HG03575 (cell line): ENCODE data around the gene CLTB.

Source experiments
- ATAC-seq: cut with Tn5 transposase; IDR thresholded peaks from one replicate; pipeline ENCODE4 v1.9.1; 2021; ENCODE audit not compliant: unreplicated experiment, insufficient number of reproducible peaks, low FRiP score; ENCODE audit errors: extremely low read depth

The CLTB gene

DNA sequence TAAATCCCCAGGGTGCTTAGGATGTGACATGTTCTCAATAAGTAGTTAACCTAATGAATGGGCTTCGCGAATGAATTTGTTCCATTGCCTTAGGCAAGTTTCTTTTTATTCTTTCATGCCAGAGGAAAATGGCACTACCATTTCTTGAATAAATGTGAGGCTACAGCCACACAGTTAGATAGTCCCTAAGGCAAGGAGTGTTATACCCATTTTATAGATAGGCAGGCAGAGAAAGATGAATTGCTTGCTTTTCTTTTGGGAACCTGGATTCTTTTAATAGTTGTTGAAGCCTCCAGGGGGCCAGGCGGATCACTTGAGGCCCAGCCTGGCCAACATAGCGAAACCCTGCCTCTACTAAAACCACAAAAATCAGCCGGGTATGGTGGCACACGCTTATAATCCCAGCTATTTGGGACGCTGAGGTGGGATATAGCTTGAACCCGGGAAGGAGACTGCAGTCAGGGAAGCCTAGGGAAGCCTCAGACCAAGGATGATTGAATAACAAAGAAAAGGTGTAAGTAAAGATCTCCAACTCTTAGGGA, 28.9 kb downstream of the CLTB start:
- ATAC-seq, result no peak

DNA sequence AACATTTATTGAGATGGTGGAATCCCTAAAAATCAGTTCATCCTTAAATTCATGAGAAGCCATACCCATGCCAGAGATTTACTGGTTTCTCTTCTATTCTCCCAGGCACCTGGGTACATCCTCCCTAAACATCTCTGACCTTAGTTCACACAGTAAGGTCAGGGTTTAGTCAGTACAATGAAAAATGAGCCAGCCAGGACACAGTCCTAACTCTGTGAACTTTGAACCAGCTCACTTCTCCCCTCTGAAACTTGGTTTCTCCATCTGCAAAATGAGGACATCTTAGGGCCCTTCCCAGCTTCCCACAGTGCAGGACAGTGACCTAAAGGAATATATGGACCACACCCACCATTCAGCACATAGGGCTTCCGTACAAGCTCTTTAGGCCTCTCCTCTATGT, 29.8 kb downstream of the CLTB start:
- no peak for ATAC-seq

DNA sequence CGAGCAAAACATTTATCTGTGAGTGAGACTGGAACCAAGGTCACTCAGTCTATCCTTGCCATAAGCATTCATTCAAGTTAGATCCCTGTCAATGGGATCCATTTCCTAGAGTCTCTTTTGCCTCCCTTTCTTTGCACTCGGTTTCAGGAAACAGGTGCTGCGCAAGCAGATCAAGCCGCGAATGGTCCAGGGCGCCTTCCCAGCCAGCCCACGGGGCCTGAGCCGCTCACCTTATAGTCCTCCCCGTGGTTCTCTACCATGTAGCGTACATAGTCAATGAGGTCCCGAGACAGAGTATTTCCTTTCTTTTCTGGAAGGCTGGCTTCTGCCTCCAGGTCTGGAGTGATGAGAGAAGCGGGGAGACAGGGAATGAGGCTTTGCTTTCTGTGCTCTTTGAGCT, 31.3 kb downstream of the CLTB start:
- ATAC-seq, result no peak

DNA sequence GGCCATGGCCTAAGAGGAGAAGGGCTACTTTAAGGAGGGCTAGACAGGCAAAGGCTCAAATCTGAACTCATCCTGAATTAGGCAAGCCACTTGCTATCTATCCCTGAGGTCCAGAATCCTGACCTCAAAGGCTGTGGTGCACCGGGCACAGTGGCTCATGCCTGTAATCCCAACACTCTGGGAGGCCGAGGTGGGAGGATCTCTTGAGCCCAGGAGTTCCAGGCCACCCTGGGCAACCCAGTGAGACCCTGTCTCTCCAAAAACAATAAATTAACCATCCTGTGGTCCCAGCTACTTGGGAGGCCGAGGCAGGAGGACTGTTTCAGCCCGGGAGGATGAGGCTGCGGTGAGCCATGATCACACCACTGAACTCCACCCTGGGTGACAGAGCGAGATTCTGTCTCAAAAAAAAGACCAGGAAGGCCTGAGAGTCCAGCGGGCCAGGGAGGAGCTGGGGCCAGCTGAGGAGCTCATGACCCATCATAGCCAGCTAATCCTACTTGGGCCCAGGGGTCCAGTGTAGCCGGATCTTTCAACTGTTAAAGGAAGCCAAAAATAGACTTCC, 31.9 kb downstream of the CLTB start:
- no peak for ATAC-seq

DNA sequence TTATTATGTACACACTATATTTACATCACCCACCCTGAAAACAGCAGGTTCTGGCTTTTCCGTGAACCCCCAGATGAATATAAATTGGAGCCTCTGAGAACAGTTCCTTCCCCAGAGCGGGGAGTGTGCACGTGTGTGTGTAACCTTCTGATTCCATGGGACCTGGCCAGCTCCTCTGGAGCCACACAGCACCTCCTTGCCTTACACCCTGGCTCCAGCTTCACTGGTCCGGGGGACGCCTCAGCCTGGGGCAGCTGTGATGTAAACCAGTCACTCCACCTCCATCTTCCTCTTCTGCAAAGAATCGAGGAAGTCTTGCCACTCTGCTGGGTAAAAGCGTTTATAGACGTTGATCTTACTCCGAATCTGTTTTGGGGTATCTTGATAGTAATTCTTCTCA, 32.4 kb downstream of the CLTB start:
- no peak for ATAC-seq

DNA sequence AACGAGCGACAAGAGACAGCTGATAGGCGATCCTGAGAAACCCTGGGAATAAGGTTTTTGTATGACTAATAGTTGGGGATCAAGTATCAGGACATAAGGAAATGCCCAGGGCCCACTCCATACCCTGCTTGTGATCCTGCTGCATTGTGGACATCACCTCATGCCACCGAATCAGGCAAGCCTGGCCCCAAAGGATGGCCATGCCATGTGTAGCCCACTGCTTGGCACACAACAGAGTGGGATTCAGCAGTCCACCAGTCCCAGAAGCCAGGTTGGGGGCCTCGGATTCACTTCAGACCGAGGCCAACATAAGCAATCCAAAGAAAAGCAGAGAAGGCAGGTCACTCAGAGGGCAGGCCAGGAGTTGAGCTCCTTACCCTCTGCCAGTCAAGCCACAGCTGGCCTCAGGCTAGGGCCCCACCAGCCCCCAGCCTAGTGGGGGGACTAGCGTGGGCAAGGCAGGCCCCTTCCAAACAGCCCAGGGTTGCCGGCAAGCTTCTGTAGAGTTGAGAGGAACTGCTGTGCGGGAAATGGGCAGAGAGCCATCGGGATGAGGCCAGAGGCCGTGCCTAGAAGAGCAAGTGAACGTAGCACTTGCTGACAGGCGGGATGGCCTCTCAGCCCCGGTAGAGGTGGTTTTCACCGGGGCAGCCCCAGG, 33.0 kb downstream of the CLTB start:
- ATAC-seq, result no peak

DNA sequence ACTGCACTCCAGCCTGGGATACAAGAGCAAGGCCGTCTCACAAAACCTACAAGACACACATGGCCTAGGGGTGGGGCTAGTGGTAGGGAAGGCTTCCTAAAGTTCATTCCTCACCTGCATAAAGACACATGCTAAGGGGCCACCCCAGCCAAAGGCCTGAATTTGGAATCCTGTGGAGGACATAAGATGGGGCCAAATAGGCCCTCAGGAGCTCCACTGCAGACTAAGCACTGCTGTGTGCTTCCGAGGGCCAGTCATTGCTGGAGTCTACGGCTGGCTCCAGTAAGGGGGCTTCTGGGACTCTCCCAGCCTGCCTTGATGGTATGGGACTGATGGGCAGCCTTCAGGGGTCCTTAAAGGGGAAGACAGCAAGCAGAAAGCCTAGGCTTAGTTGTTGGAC, 33.6 kb downstream of the CLTB start:
- no peak for ATAC-seq

DNA sequence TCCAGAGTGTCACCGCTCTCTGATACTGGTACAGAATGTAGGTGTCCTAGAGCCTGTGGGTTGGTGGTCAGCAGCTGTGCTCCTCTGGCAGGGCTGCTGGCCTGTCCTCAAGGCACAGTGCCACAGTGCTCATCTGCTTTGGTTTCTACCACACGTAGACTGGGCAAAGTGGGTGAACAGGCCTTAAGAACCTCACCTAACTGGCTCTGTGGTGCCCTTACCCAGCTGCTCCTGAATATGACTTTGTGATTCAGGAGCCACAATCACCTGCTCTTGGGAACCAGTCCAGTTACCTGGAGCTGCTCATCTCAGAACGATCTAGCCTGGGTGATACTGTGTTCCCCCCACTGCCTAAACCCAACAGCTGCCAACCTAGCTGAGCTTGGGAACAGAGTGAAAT, 34.4 kb downstream of the CLTB start:
- no peak for ATAC-seq

DNA sequence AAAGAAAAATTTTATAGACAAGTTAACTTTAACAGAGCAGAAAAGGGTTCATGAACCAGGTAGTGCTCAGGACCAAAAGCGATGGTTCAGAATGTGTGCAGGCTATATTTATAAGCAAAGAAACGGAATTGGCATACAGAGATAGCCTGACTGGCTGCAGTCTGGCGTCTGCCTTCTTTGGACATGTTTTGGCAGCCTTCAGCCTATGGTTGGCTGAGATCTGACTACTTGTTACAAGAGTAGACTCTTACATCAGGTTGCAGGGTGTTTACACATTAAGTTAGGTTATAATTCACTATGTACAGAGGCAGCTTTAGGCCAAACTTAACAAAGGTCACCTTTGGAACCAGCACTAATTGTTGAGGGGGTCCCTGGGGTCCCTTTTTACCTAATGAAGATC, 34.9 kb downstream of the CLTB start:
- no peak for ATAC-seq

DNA sequence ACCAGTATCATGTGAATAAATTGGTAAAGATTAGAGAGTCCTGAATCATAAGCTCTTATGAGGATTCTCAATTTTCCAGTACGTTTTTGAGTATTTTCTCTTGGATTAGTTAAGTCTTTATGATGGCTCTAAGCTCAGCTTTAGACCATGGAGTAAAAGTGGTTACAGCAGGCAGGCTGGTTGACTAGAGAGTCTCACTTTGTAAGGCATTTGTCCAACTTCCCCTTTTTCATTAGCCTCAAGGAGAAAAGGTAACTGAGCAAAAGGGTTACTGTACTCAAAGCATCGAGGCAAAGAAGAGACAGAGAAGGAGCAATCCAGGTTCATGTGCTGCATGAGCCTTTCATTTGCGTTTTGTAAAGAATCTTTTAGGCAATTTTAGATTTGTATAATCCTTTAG, 36.5 kb downstream of the CLTB start:
- ATAC-seq, result no peak

DNA sequence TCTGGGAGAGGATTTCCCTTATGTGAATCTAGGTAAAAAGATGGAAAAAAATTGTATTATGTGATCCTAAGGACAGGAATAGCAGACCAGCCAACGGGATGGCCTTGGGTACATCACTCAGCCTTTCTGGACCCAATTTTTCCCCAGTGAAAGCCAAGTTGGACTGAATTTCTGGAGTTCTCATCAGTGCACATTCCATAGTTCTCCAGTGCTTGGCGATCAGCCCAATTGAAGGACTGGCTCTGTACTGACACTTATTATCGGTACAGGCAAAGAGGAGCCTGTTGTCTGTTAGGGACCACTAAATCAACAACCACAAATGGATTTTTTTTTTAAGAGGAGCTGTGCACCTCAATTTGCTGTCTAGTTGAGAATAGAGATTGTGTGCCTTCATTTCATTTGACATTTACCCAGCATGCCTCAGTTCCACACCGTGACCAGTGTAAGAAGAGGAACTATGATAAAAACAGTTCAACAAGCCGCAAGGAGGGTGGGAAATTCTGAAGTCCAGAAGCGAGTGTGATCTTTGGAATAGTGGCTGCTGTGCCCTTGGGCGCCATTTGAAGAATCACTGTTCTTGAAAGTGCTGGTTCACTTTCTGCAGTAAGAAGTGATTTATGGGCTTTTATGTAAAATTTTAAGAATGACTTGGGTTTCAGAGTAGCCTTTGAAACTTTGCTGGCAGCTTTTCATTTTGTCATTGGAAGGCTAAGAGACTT, 43.1 kb downstream of the CLTB start:
- no peak for ATAC-seq

DNA sequence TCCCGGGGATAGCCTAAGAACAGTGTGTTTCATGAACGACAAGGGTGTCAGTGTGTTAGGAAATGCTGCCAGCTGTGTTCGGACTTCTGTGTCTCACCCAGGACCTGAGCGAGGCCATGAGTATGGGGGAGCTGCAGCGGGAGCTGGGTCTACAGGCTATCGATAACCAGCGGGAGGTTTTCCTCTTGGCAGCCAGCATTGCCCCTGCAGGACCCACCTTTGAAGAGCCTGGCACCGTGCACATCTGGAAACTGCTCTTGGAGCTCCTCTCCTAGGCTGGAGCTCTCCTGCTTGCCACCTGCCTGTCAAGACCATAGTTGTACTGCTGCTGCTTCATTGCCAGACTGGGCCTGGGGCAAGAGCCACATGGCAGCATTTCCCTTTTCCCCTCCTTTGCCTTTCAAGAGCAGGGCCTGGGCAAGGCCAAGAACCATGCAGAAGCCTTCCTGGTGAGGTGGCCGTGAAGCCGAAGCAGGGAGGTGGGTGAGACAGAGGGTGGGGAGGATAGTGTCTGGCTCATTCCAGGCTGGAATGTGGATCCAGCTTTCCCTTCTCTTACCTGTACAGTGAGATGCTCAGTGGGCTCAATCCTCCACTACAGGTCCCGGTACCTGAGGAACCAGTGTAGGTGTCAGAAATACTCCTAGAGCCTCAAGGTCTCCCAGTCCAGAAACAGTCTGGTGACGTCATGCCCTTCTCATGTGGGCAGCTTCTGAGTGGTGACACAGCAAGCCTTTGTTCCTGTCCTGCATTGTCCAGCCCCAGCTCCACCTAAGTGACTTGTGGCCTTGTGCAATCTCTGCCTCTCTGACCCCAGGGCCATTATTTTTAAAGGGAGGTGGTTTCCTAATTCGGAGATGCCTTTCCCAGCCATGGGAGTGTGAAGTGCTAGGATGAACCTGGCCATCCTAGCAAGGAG, 44.5 kb downstream of the CLTB start:
- no peak for ATAC-seq

DNA sequence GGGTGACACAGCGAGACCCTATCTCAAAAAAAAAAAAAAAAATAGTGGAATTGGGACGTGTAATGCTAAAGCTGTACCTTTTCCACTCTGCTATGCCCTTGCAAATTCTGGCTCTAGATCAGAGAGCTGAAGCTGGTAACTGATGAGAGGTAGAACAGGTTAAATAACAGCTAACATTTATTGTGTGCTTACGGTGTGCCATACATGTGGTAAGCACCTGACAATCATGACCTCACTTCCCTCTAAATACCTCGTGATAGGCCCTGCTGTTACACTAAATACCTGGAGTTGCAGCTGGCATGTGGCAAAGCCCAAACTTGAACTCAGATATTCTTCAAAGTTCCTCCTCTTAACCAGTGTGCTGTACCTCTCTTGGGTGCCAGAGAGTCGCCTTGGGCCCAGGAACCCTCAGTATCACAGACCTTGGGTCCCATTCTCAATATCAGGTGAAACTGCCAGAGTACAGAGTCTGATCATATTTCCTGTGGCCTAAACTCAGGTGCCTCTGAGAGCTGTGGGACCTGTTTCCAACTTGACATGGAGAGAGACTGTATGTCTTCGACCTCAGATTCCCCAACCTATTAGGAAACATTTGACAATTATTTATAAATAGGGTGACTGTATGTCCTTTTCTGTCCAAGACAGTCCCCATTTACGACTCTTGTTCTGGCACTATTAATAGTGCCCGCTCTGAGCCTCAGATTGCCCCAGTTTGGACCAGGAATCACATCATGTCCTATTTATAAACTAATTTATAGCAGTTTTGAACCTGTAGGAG, 46.2 kb downstream of the CLTB start:
- ATAC-seq, result no peak

DNA sequence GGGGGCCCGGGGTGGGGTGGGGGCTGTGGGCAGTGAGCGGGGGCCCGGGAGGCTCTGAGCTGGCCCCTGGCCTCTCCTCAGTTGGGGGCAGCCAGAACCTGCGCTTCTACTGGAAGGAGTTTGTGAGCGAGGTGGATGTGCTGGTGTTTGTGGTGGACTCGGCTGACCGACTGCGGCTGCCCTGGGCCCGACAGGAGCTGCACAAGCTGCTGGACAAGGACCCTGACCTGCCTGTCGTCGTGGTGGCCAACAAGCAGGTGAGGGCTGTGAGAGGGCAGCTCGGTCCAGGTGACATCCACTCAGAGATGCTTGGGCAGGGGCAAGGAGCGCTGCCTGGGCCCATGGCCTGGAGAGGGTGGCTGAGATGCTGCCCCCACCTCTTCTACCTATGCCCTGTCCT, 47.6 kb downstream of the CLTB start:
- no peak for ATAC-seq

DNA sequence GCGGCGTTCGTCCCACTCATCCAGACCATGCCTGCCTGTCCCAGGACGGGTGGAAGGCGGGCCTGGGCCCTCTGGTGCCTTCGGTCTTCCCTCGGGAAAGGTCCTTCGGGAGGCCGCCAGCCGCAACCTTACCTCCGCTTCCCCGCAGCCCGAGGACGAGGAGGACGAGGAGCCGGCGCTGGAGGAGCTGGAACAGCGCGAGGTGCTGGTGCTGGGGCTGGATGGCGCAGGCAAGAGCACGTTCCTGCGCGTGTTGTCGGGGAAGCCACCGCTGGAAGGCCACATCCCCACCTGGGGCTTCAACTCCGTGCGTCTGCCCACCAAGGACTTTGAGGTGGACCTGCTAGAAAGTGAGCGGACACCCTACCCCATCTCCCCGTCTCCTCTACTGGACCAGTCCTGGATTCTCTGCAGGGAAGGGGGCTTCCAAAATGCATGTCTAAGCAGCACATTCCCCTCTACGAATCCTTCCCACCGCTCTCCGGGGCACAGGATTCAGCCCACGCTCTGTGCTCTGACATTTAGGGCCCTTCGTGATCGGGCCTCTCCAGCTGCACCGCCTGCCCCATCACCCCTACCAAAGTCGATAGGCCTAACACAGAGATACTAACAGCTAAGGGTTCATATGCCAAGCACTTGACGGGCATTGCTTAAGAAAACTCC, 50.0 kb downstream of the CLTB start:
- no peak for ATAC-seq

DNA sequence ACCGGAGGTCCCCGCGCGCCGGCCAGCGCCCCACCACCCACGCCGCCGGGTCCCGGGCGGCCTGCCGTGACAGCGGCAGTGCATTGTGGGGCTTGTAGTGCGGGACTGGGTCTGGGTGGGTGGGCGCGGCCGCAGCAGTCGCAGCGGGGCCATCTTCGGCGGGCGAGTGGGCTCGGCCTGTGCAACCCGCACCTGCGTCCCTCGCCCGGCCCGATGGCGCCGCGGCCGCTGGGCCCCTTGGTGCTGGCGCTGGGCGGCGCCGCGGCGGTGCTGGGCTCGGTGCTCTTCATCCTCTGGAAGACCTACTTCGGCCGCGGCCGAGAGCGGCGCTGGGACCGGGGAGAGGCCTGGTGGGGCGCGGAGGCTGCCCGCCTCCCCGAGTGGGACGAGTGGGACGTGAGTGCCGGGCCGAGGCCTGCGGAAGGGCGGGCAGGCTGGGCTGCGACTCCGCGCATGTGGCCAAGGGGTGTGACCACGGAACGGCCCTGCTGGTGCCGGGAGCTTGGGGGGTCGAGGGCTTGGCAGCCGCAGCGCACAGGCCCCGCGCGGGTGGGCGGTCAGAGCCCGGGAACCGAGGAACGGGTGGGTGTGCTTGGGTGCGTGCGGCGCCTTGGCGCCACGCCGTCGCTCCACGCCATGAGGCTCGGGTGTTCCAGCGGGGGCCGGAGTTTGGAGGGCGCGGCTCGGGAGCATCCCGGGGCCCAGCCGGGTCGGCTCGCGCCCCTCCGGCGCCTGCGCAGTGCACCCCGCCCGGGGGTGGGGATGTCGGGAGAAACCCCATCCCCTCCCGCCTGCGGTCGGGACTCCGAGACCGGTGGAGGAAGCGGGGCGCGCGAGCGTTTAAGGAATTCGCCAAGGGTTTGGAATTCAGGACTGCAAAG, 50.7 kb downstream of the CLTB start, which contains the start of gene ARL10:
Gene ARL10, plus strand, starts transcription at position 137 of the 881 bp plus-strand sequence. Its CDS starts 77 bp downstream, at position 214.
- no peak for ATAC-seq

DNA sequence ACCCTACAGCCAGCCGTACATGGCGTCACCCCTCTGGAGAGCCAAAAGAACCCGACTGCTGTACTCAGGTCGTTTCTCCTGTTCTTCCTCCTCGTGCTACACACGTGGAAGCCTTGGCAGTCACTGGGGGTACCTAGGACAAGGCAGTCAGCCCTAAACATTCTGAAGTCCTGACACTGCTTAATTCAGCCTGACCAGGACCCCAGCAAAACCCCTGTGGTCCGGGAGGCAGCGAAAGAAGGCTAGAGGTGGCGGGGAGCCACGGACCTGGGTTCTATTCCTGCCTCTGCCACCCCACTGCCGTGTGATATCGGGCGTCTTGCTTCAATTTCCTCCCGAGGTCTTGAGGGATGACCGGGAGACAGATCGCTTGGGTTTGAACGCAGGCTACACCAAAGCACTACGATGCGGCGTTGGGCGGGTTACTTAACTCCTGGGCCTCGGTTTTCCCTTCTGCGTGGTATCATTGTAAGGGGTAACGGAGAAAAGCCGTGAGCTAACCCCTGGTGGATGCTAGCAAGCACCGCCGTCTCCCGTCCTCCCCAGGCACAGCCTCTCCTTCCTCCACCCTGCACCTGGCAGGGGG, 51.5 kb downstream of the CLTB start:
- no peak for ATAC-seq
